ENCODE results near the gene LRCH1. TPM values are rescaled to one million over a fixed set of nuclear protein-coding genes. Genes with fewer than 3 reads are reported as not detected.
A peak's percentile ranks its signal among the peaks of the same experiment; 100 is the strongest.

LRCH1 gene
- total RNA-seq, 4 donors from 2014 or later = 5.2 to 30.7 (median 17.1) TPM

- no peak for DNase-seq
- Histone ChIP-seq H3K27ac (peak overlapping the region; percentile 77 to 84 (median 80)), H3K4me3 (no peak overlapping the region), H3K27me3 (no peaks in the 10 kb centered on the region), H3K36me3 (no peaks in the 10 kb centered on the region), H3K4me1 (peaks cover 33 to 80% (median 45%) of the 10 kb centered on the region in 4 donors), H3K9me3 (no peaks in the 10 kb centered on the region)
- intact Hi-C loops (cut with DNase I; ENCODE audit: low total_unique reads) (loop anchor here (10.0 kb wide), 1 partner anchor 63 kb away; the partner anchor contains the start of gene LRCH1), in situ Hi-C loops (cut with MboI; ENCODE audit: low pct_ligation_motif_present in 1 of 4, low pct_unique_long_range_greater_than_20kb in 1 of 4, low sequenced_read_pairs in 3 of 4) (no loop called here)
- TF ChIP-seq EP300 (IDR thresholded peaks at IDR 0.05; ENCODE audit: low read depth) = no peak
- TF ChIP-seq POLR2AphosphoS5 (IDR thresholded peaks at IDR 0.05) = no peak
- TF ChIP-seq CTCF (IDR thresholded peaks at IDR 0.05) = no peak
- no peak for TF ChIP-seq POLR2A (IDR thresholded peaks at IDR 0.05)
- 86 to 93% methylated on average over 3 to 5 of the region's 5 CpGs for WGBS, 2 donors (ENCODE audit: low coverage in 1 of 2)
Observed at GRCh38 chr13:46617885-46618284, 64.9 kb downstream of the LRCH1 start.

- peaks cover 38 to 85% (median 48%) of the 10 kb centered on the region in 4 donors for H3K4me1 ChIP-seq
- DNase-seq = no peak
Observed at GRCh38 chr13:46618694-46619254, 65.8 kb downstream of the LRCH1 start.

GRCh38 chr13:46620029-46620428, 67.1 kb downstream of the LRCH1 start:
- peaks cover 36 to 83% (median 52%) of the 10 kb centered on the region in 4 donors for H3K4me1 ChIP-seq
- intact Hi-C loops (cut with DNase I; ENCODE audit: low total_unique reads) (no loop called here), in situ Hi-C loops (cut with MboI; ENCODE audit: low pct_ligation_motif_present in 1 of 4, low pct_unique_long_range_greater_than_20kb in 1 of 4, low sequenced_read_pairs in 3 of 4) (no loop called here)
- H3K36me3 ChIP-seq = no peaks in the 10 kb centered on the region
- DNase-seq = no peak
- H3K9me3 ChIP-seq = no peaks in the 10 kb centered on the region
- TF ChIP-seq POLR2A (IDR thresholded peaks at IDR 0.05) (no peak), POLR2AphosphoS5 (IDR thresholded peaks at IDR 0.05) (no peak), CTCF (IDR thresholded peaks at IDR 0.05) (no peak), EP300 (IDR thresholded peaks at IDR 0.05; ENCODE audit: low read depth) (no peak)
- no peaks in the 10 kb centered on the region for H3K27me3 ChIP-seq
- H3K27ac ChIP-seq = no peak overlapping the region
- no peak overlapping the region for H3K4me3 ChIP-seq
- WGBS, 2 donors (ENCODE audit: low coverage in 1 of 2) = 85 to 90% methylated on average over 3 to 5 of the region's 5 CpGs

More at GRCh38 chr13:46618694-46619254, 65.8 kb downstream of the LRCH1 start:
- Histone ChIP-seq H3K4me3 (no peak overlapping the region), H3K9me3 (no peaks in the 10 kb centered on the region), H3K27me3 (no peaks in the 10 kb centered on the region), H3K27ac (peak overlapping the region in 1 of 4 donors; percentile 14), H3K36me3 (no peaks in the 10 kb centered on the region)
- WGBS, 2 donors (ENCODE audit: low coverage in 1 of 2) = 57 to 83% methylated on average over 2 to 3 of the region's 3 CpGs
- intact Hi-C loops (cut with DNase I; ENCODE audit: low total_unique reads) = loop anchor here (10.0 kb wide), 1 partner anchor 64 kb away; the partner anchor contains the start of gene LRCH1
- in situ Hi-C loops (cut with MboI; ENCODE audit: low pct_ligation_motif_present in 1 of 4, low pct_unique_long_range_greater_than_20kb in 1 of 4, low sequenced_read_pairs in 3 of 4) = no loop called here
- TF ChIP-seq POLR2AphosphoS5 (IDR thresholded peaks at IDR 0.05) (no peak), EP300 (IDR thresholded peaks at IDR 0.05; ENCODE audit: low read depth) (no peak), CTCF (IDR thresholded peaks at IDR 0.05) (no peak), POLR2A (IDR thresholded peaks at IDR 0.05) (no peak)

GRCh38 chr13:46620471-46620870, 67.5 kb downstream of the LRCH1 start:
- peak overlapping the region in 1 of 4 donors; percentile 25 for H3K27ac ChIP-seq
- no peaks in the 10 kb centered on the region for H3K27me3 ChIP-seq
- no peak overlapping the region for H3K4me3 ChIP-seq
- no peak for DNase-seq
- WGBS, 2 donors (ENCODE audit: low coverage in 1 of 2) = 39 to 41% methylated on average over 2 of the region's 2 CpGs
- in situ Hi-C loops (cut with MboI; ENCODE audit: low pct_ligation_motif_present in 1 of 4, low pct_unique_long_range_greater_than_20kb in 1 of 4, low sequenced_read_pairs in 3 of 4) = no loop called here
- intact Hi-C loops (cut with DNase I; ENCODE audit: low total_unique reads) = no loop called here
- TF ChIP-seq POLR2AphosphoS5 (IDR thresholded peaks at IDR 0.05) = no peak
- no peak for TF ChIP-seq CTCF (IDR thresholded peaks at IDR 0.05)
- no peak for TF ChIP-seq EP300 (IDR thresholded peaks at IDR 0.05; ENCODE audit: low read depth)
- TF ChIP-seq POLR2A (IDR thresholded peaks at IDR 0.05) = no peak
- H3K36me3 ChIP-seq = no peaks in the 10 kb centered on the region
- peaks cover 32 to 81% (median 48%) of the 10 kb centered on the region in 4 donors for H3K4me1 ChIP-seq
- no peaks in the 10 kb centered on the region for H3K9me3 ChIP-seq

Measured in transverse colon (tissue), 4 donors.